HG03342 (cell line): Measurements from ENCODE around the gene AURKAIP1.
A peak's percentile ranks its signal among the peaks of the same experiment; 100 is the strongest.
"Not testable (repeated sequence)": the region's sequence is repeated elsewhere in the genome, so short reads cannot be mapped to it uniquely, and the experiment has no call there.

Experiments
- ATAC-seq: cut with Tn5 transposase; IDR thresholded peaks from one replicate; pipeline ENCODE4 v1.9.1; 2021; ENCODE audit warnings: mild to moderate bottlenecking, moderate library complexity; ENCODE audit not compliant: unreplicated experiment

The AURKAIP1 gene

GRCh38 chr1:1406821-1407635, 32.0 kb upstream of the AURKAIP1 start, which contains the start of gene MRPL20:
Gene MRPL20, minus strand, starts transcription at chr1:1407293. Its CDS starts 76 bp downstream, at chr1:1407217.
- peak; percentile 85 for ATAC-seq

- ATAC-seq, result no peak
Observed at GRCh38 chr1:1406101-1406820, 31.3 kb upstream of the AURKAIP1 start.

DNA sequence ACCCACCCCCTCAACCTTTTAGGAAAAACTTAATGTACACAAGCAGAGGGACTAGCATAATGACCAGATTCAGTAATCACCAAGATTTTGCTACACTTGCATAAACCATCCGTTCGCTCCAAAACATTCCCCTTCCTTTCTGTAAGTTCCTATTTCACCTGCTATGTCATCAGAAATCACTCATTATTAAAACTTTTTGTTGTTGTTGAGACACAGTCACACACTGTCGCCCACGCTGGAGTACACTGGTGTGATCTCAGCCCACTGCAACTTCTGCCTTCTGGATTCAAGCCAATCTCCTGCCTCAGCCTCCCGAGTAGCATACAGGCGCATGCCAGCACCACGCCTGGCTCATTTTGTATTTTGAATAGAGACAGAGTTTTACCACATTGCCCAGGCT, 28.6 kb upstream of the AURKAIP1 start:
- no peak for ATAC-seq

DNA sequence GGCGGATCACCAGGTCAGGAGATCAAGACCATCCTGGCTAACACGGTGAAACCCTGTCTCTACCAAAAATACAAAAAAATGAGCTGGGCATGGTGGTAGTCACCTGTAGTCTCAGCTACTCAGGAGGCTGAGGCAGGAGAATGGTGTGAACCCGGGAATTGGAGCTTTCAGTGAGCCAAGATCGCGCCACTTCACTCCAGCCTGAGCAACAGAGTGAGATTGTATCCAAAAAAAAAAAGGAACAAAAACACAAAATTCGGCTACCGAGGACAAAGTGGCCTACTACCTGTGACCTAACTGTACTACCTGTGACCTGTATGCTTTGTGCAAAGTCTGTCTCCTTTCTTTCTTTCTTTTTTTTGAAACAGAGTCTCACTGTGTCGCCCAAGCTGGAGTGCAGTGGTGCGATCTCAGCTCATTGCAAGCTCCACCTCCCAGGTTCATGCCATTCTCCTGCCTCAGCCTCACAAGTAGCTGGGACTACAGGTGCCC, 27.9 kb upstream of the AURKAIP1 start:
- not testable (repeated sequence) for ATAC-seq

DNA sequence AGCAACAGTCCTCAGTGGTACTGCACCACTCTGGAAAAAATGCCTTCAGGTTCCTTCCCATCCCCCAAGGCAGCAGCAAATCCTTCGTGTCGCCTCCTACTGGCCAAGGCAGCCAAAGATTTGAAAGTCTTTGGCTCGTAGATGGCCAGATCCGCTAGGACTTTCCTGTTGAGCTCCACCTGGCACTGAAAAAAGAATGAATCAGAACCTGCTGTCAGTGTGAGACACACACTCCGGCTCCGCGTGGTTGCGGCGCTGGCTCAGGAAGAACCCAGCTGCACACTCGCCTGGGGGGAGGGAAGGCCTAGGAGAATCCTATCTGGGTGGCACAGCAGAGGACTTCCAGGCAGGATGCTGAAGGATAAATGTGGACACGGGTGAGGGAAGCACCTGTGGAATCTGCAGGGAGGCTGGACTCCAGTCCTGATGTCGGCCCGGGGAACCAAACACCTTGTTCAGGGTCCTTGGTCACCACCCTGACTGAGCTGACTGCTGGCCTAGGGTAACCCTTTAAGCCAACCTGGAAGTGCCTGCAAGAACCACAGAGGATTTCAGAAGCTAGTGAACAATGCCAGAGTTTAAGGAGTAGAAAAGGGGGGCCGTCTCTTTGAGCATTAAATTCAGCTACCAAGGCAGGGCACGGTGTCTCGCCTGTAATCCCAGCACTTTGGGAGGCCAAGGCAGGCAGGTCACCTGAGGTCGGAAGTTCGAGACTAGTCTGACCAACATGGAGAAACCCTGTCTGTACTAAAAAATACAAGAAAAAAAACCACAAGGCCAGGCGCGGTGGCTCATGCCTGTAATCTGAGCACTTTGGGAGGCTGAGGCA, 27.3 kb upstream of the AURKAIP1 start:
- no peak for ATAC-seq

- ATAC-seq, result no peak
Observed at GRCh38 chr1:1401457-1402010, 26.5 kb upstream of the AURKAIP1 start.

- no peak for ATAC-seq
Observed at GRCh38 chr1:1400576-1401456, 25.8 kb upstream of the AURKAIP1 start.

- ATAC-seq, result no peak
Observed at GRCh38 chr1:1399872-1400575, 25.0 kb upstream of the AURKAIP1 start.

- ATAC-seq, result peak; percentile 91
Observed at GRCh38 chr1:1399187-1399871, 24.3 kb upstream of the AURKAIP1 start, which contains the start of gene CCNL2. Gene CCNL2, minus strand, starts transcription at chr1:1399335. Its CDS starts 29 bp downstream, at chr1:1399306.

GRCh38 chr1:1398677-1399186, 23.7 kb upstream of the AURKAIP1 start:
- ATAC-seq, result peak; percentile 17

- ATAC-seq, result no peak
Observed at GRCh38 chr1:1397839-1398523, 23.0 kb upstream of the AURKAIP1 start.

- no peak for ATAC-seq
Observed at GRCh38 chr1:1395166-1395565, 20.2 kb upstream of the AURKAIP1 start.

- ATAC-seq, result no peak
Observed at GRCh38 chr1:1394116-1394515, 19.1 kb upstream of the AURKAIP1 start.

DNA sequence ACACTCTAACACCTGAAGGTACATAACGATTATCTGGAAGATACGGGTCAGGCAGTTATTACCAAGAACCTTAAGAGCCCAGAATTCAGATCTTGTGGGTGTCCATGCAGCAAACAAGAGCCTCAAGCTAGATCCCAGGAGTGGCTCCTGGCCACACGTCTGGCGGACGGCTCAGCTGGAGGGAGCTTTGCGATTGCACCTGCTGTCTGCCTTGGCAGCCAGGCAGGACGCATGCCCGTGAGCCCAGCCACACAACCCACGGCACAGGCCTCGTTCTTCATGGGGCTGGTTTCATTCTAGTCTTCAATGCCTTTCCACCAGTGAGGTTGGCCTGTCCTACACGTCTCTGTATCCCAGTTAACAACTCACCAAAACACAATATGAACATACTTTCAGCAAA, 18.4 kb upstream of the AURKAIP1 start:
- no peak for ATAC-seq

- no peak for ATAC-seq
Observed at GRCh38 chr1:1393014-1393413, 18.0 kb upstream of the AURKAIP1 start.

DNA sequence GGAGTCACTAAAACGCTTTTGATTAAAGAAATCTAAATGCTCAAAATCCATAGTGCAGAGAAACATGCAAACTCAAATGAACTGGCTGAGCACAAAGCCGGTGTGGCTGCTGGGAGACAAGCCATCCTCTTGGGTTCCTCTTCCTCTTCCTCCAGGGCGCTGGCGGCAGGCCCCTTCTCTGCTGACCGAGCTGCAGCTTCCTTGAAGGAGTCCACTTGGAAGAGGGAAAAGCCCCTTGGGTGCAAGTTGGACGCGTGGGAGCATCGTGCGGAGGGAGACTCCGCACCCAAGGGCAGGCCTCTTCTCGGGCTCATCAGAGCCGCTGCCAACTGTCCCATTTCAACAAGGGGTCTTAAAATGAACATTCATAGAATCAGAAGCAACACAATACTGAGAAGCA, 16.2 kb upstream of the AURKAIP1 start:
- no peak for ATAC-seq

GRCh38 chr1:1390675-1391074, 15.7 kb upstream of the AURKAIP1 start:
- ATAC-seq, result no peak

- ATAC-seq, result no peak
Observed at GRCh38 chr1:1388078-1388472, 13.1 kb upstream of the AURKAIP1 start.
